ENCODE results near the gene IER5L. TPM values are rescaled to one million over a fixed set of nuclear protein-coding genes. Genes with fewer than 3 reads are reported as not detected.
A peak's percentile ranks its signal among the peaks of the same experiment; 100 is the strongest.
"Not testable (repeated sequence)": the region's sequence is repeated elsewhere in the genome, so short reads cannot be mapped to it uniquely, and the experiment has no call there.

Gene IER5L
- total and polyA plus RNA-seq, 2 donors (not counting 3 experiments of a cell fraction or from before 2014, with no cell fraction given): 5.3 to 12.3 TPM

DNA sequence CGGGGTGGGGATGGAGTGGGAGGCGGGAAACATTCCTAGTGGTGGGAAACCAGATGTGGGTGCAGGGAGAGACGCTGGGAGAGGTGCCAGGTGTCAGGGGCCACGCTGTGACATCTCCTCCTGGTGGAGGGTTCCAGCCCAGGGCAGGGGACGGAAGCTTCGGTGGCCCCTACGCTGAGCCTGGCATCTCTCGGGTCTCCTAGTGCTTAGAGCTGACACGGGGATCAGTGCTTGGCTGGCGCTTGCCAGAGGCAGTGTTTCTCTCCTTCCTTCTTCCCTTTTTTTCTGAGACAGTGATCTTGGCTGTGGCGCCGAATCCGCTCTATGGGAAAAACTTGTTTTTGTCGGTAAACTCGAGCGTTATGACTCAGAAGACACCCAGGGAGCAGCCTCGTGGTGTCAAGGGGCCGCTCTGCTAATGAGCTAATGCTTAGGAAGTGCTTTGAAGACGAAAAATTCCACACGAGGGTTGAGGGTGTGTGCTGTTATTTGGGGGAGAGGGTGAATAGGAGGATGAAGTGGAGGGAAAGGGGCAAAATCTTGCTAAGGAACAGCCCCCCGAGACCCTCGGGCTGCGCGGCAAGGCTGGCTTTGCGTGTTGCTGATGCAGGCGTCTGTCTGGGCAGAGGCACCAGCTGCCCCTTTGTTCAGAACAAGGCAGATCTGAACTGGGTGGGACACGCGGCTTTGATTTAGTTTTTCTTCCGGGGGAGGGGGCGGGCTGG, 20.4 kb upstream of the IER5L start:
- dilution Hi-C loops (cut with MboI; ENCODE audit: extremely low pct_ligation_motif_present, low sequenced_read_pairs) (no loop called here), intact Hi-C loops (cut with micrococcal nuclease) (no loop called here)
- peak overlapping the region; percentile 63 for H2AFZ ChIP-seq (ENCODE audit: low read depth, low read length)
- no peaks in the 10 kb centered on the region for H3K79me2 ChIP-seq (ENCODE audit: control insufficient read depth, insufficient read depth, low read length)
- FAIRE-seq: peak; percentile 53
- H4K20me1 ChIP-seq (replicated peaks; ENCODE audit: control insufficient read depth, extremely low read depth, insufficient read depth, low read length): no peaks in the 10 kb centered on the region
- CTCF ChIA-PET: interaction anchor here (1.0 to 1.6 kb wide), 6 partner anchors 14 to 262 kb away, joined by 3 to 5 read pairs (median 4); no protein-coding TSS in a partner anchor
- H3K9me1 ChIP-seq (replicated peaks; ENCODE audit: control insufficient read depth, extremely low read depth, insufficient read depth, low read length): no peaks in the 10 kb centered on the region
- H3K9me3 ChIP-seq (replicated peaks; ENCODE audit: control insufficient read depth, insufficient read depth, low read length): no peaks in the 10 kb centered on the region
- H3K4me2 ChIP-seq (ENCODE audit: insufficient read depth, low read length): peak overlapping the region; percentile 41
- BruUV-seq (replicated peaks): no TSS peak
- H3K9ac ChIP-seq (replicated peaks; ENCODE audit: extremely low read depth, insufficient read depth, low read length): no peak overlapping the region
- no peak overlapping the region for H3K27ac ChIP-seq (ENCODE audit: insufficient read depth, low read depth, low read length)
- H3K36me3 ChIP-seq (ENCODE audit: control insufficient read depth in 2 of 2, extremely low read depth in 1 of 2, insufficient read depth in 2 of 2, low read length in 2 of 2): no peaks in the 10 kb centered on the region
- H3K4me3 ChIP-seq (replicated peaks in 1 of 3; ENCODE audit: insufficient read depth in 1 of 3, low read depth in 1 of 3, low read length in 3 of 3): no peak overlapping the region
- TF ChIP-seq EZH2 (IDR thresholded peaks at IDR 0.05; ENCODE audit: borderline replicate concordance, low read depth, low read length, severe bottlenecking) (no peak), FOS (IDR thresholded peaks at IDR 0.05; ENCODE audit: borderline replicate concordance, insufficient read depth, low read length) (no peak), POLR2AphosphoS5 (IDR thresholded peaks at IDR 0.05; ENCODE audit: insufficient read depth, low read depth, low read length) (no peak), JUN (IDR thresholded peaks at IDR 0.05; ENCODE audit: borderline replicate concordance, insufficient read depth, insufficient read length, low read depth) (peak; percentile 19)
- peak; percentile 78 for DNase-seq (ENCODE audit: low read depth, low spot score)
- H3K27me3 ChIP-seq (ENCODE audit: control insufficient read depth in 2 of 2, insufficient read depth in 2 of 2, low read length in 2 of 2): peaks cover 0 to 2% of the 10 kb centered on the region in 2 experiments
- peaks cover 6% of the 10 kb centered on the region for H3K4me1 ChIP-seq (ENCODE audit: control insufficient read depth, extremely low read depth, insufficient read depth, low read length)
- POLR2A ChIA-PET: interaction anchor here (1.7 kb wide), 1 partner anchor 21 kb away, joined by 12 read pairs; the partner anchor contains the start of gene IER5L

DNA sequence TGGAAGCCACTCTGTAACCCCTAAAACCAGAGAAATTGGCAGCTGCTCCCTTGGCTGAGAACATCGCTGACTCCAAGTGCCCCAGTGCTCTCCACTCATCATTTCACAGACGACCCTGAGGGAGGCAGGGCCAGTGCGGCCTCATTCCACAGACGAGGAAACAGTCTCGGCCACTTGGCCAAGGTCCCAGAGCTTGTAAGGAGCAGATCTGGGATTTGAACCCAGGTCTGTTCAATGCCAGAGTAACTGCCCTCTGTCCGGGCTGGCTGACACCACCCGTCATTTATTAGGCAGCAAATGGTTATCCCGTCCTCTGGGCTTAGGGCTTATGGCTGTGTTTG, 19.9 kb upstream of the IER5L start:
- BruUV-seq (replicated peaks): no TSS peak
- Histone ChIP-seq H3K9me1 (replicated peaks; ENCODE audit: control insufficient read depth, extremely low read depth, insufficient read depth, low read length) (no peaks in the 10 kb centered on the region), H3K4me2 (ENCODE audit: insufficient read depth, low read length) (no peak overlapping the region), H3K36me3 (ENCODE audit: control insufficient read depth in 2 of 2, extremely low read depth in 1 of 2, insufficient read depth in 2 of 2, low read length in 2 of 2) (no peaks in the 10 kb centered on the region), H4K20me1 (replicated peaks; ENCODE audit: control insufficient read depth, extremely low read depth, insufficient read depth, low read length) (no peaks in the 10 kb centered on the region), H3K27ac (ENCODE audit: insufficient read depth, low read depth, low read length) (no peak overlapping the region), H3K4me3 (replicated peaks in 1 of 3; ENCODE audit: insufficient read depth in 1 of 3, low read depth in 1 of 3, low read length in 3 of 3) (no peak overlapping the region), H3K79me2 (ENCODE audit: control insufficient read depth, insufficient read depth, low read length) (no peaks in the 10 kb centered on the region), H2AFZ (ENCODE audit: low read depth, low read length) (no peak overlapping the region), H3K9me3 (replicated peaks; ENCODE audit: control insufficient read depth, insufficient read depth, low read length) (no peaks in the 10 kb centered on the region), H3K27me3 (ENCODE audit: control insufficient read depth in 2 of 2, insufficient read depth in 2 of 2, low read length in 2 of 2) (peaks cover 0 to 4% of the 10 kb centered on the region in 2 experiments), H3K4me1 (ENCODE audit: control insufficient read depth, extremely low read depth, insufficient read depth, low read length) (peaks cover 6% of the 10 kb centered on the region), H3K9ac (replicated peaks; ENCODE audit: extremely low read depth, insufficient read depth, low read length) (no peak overlapping the region)
- TF ChIP-seq, protein P1, sequence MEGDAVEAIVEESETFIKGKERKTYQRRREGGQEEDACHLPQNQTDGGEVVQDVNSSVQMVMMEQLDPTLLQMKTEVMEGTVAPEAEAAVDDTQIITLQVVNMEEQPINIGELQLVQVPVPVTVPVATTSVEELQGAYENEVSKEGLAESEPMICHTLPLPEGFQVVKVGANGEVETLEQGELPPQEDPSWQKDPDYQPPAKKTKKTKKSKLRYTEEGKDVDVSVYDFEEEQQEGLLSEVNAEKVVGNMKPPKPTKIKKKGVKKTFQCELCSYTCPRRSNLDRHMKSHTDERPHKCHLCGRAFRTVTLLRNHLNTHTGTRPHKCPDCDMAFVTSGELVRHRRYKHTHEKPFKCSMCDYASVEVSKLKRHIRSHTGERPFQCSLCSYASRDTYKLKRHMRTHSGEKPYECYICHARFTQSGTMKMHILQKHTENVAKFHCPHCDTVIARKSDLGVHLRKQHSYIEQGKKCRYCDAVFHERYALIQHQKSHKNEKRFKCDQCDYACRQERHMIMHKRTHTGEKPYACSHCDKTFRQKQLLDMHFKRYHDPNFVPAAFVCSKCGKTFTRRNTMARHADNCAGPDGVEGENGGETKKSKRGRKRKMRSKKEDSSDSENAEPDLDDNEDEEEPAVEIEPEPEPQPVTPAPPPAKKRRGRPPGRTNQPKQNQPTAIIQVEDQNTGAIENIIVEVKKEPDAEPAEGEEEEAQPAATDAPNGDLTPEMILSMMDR (IDR thresholded peaks at IDR 0.05; ENCODE audit: extremely low read depth in 1 of 2, insufficient read depth in 1 of 2, low read depth in 1 of 2, low read length in 2 of 2): no peak
- DNase-seq (ENCODE audit: low read depth, low spot score): peak; percentile 6
- ChIA-PET CTCF (interaction anchor here (1.0 to 1.6 kb wide), 6 partner anchors 14 to 263 kb away, joined by 3 to 5 read pairs (median 4); no protein-coding TSS in a partner anchor), POLR2A (interaction anchor here (1.7 kb wide), 1 partner anchor 20 kb away, joined by 12 read pairs; the partner anchor contains the start of gene IER5L)
- intact Hi-C loops (cut with micrococcal nuclease): no loop called here
- dilution Hi-C loops (cut with MboI; ENCODE audit: extremely low pct_ligation_motif_present, low sequenced_read_pairs): no loop called here
- no peak for FAIRE-seq

DNA sequence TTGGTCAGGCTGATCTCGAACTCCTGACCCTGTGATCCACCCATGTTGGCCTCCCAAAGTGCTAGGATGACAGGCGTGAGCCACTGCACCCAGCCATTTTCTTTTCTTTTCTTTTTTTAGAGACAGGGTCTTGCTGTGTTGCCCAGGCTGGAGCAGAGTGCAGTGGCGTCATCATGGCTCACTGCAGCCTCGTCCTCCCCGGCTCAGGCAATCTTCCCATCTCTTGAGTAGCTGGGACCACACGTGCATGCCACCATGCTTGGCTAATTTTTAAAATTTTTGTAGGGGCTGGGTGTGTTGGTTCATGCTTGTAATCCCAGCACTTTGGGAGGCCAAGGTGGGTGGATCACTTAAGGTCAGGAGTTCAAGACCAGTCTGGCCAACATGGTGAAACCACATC, 19.0 kb upstream of the IER5L start:
- H3K27me3 ChIP-seq (ENCODE audit: control insufficient read depth in 2 of 2, insufficient read depth in 2 of 2, low read length in 2 of 2); H3K4me2 ChIP-seq (ENCODE audit: insufficient read depth, low read length); POLR2A ChIA-PET; DNase-seq (ENCODE audit: low read depth, low spot score); H4K20me1 ChIP-seq (replicated peaks; ENCODE audit: control insufficient read depth, extremely low read depth, insufficient read depth, low read length); CTCF ChIA-PET; H3K4me1 ChIP-seq (ENCODE audit: control insufficient read depth, extremely low read depth, insufficient read depth, low read length); FAIRE-seq; H3K36me3 ChIP-seq (ENCODE audit: control insufficient read depth in 2 of 2, extremely low read depth in 1 of 2, insufficient read depth in 2 of 2, low read length in 2 of 2); H3K27ac ChIP-seq (ENCODE audit: insufficient read depth, low read depth, low read length); BruUV-seq (replicated peaks); intact Hi-C loops (cut with micrococcal nuclease); H3K9ac ChIP-seq (replicated peaks; ENCODE audit: extremely low read depth, insufficient read depth, low read length); H3K4me3 ChIP-seq (replicated peaks in 1 of 3; ENCODE audit: insufficient read depth in 1 of 3, low read depth in 1 of 3, low read length in 3 of 3); H3K9me1 ChIP-seq (replicated peaks; ENCODE audit: control insufficient read depth, extremely low read depth, insufficient read depth, low read length); H3K9me3 ChIP-seq (replicated peaks; ENCODE audit: control insufficient read depth, insufficient read depth, low read length); H2AFZ ChIP-seq (ENCODE audit: low read depth, low read length); dilution Hi-C loops (cut with MboI; ENCODE audit: extremely low pct_ligation_motif_present, low sequenced_read_pairs); H3K79me2 ChIP-seq (ENCODE audit: control insufficient read depth, insufficient read depth, low read length): not testable (repeated sequence)

All from endothelial cell of umbilical vein (primary cell).